Right forelimb (tissue), 1 donor: ENCODE results near the gene CDC42EP2.
"Not testable (repeated sequence)": the region's sequence is repeated elsewhere in the genome, so short reads cannot be mapped to it uniquely, and the experiment has no call there.

ENCODE experiments used
- DNase-seq: peaks from one replicate; pipeline ENCODE4 v3.0.0-alpha.2; 2018

CDC42EP2 gene

DNA sequence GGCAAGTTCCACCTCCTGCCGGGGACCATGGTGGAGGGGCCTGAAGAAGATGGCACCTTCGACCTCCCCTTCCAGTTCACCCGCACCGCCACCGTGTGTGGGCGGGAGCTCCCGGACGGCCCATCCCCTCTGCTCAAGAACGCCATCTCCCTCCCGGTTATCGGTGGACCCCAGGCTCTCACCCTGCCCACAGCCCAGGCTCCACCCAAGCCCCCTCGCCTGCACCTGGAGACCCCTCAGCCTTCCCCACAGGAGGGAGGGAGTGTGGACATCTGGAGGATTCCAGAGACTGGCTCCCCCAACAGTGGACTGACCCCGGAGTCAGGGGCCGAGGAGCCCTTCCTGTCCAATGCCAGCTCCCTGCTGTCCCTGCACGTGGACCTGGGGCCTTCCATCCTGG, 6.4 kb downstream of the CDC42EP2 start:
- DNase-seq, result no peak

DNA sequence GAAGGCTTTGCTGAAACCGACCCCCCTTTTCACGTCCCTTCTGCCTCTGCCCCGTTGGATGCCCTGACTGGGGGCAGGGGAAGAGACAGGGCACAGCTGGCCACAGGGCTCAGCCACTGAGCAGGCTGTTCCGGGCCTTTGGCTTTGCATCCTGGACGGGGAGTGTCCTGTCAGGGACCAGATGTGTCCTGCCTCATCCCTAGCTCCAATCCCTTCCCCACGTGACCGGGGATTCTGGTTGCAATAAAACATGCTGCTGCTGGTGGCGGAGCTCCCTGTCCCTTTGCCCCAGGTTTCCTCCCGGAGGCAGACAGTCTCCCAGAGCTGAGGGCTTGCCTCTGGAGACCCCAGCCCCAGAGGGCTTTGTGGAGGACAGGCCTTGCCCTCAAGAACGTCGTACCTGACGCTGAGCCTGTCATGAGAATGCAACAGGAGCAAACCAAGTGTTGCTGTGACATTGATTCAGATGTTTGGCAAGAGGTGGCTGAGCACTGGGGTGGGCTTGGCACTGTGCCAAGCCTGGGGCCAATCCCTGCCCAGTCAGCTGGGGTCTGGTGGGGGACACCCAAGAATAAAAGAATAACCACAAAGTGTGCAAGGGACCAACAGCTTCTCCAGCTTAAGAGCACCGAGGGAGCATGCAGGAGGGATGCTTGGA, 7.3 kb downstream of the CDC42EP2 start:
- no peak for DNase-seq

DNA sequence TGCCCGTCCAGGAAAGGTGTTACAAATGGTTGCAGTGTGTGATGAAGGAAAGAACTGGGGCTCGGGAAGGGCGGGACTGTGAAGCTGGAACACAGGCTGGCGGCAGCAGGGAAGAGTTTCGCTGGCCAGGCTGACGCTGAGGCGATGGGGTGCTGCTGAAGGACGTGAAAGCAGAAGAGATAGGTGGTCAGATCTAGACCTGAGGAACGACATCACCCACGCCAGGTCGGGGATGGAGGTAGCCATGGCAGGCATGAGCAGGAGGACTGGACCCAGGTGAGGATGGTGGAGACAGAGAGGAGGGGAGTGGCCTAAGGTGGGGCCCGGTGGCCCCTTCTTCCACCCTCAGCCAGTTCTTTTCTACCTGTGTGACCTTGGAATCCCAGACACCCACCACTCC, 9.1 kb downstream of the CDC42EP2 start:
- no peak for DNase-seq

DNA sequence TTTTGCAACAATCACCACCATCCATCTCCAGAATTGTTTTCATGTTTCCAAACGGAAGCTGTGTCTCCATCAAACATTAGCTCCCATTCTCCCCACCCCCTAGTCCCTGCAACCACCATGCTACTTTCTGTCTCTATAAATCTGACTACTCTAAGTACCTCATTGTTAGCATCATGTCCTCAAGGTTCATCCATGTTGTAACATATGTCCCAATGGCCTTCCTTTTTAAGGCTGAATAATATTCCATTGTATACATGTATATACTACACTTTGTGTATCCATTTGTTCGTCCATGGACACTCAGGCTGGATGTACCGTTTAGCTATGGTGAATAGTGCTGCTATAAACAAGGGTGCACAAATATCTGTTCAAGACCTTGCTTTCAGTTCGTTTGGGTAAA, 10.8 kb downstream of the CDC42EP2 start:
- DNase-seq, result no peak

GRCh38 chr11:65327021-65327420, 12.4 kb downstream of the CDC42EP2 start:
- no peak for DNase-seq

- DNase-seq, result no peak
Measured at GRCh38 chr11:65329478-65329877, 14.8 kb downstream of the CDC42EP2 start.

DNA sequence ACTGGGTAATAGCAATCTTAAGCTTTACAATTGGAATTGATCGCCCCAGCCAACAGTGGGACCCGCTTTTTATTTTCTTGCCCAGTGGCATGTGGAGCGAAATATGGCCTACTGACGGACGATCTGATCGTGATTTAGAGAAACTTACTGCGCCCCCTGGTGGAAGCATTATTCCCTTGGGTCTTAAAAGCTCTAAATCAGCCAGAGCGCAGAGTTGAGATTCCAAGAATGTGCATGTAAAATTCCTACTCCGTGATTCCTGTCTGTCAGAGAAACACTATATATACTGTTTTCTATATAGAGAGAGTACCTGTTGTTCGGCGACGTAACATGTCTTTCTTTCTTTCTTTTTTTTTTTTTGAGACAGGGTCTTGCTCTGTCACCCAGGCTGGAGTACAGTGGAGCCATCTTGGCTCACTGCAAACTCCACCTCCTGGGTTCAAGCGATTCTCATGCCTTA, 15.3 kb downstream of the CDC42EP2 start:
- peak; percentile 88 for DNase-seq

DNA sequence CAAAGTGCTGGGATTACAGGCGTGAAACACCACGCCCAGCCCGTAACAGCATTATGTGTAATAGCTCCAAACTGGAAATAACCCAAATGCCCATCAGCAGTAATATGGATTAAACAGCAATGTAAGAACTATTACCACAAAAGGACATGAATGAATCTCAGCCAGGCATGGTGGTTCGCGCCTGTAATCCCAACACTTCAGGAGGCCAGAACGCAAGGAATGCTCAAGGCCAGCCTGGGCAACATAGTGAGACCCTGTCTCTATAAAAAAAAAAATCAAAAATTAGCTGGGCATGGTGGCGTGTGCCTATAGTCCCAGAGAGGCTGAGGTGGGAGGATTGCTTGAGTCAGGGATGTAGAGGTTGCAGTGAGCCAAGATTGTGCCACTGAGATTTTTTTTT, 15.9 kb downstream of the CDC42EP2 start:
- DNase-seq, result no peak

- not testable (repeated sequence) for DNase-seq
Measured at GRCh38 chr11:65332591-65332990, 17.9 kb downstream of the CDC42EP2 start.

- no peak for DNase-seq
Measured at GRCh38 chr11:65334696-65335295, 20.1 kb downstream of the CDC42EP2 start.

- no peak for DNase-seq
Measured at GRCh38 chr11:65338676-65339075, 24.0 kb downstream of the CDC42EP2 start.

GRCh38 chr11:65340226-65340625, 25.6 kb downstream of the CDC42EP2 start:
- DNase-seq, result no peak

DNA sequence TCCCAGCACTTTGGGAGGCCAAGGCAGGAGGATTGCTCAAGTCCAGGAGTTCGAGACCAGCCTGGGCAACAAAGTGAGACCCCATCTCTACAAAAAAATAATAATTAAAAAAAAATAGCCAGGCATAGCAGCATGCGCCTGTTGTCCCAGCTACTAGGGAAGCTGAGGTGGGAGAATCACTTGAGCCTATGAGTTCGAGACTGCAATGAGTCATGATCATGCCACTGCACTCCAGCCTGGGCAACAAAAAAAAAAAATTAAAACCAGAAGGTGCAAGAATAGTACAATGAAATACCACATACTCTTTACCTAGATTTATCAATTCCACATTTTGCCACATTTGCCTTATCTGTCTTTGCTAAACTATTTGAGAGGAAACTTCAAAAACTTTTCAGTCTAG, 27.2 kb downstream of the CDC42EP2 start:
- DNase-seq, result no peak

GRCh38 chr11:65351511-65351910, 36.8 kb downstream of the CDC42EP2 start:
- DNase-seq, result no peak

- DNase-seq, result no peak
Measured at GRCh38 chr11:65352783-65353182, 38.1 kb downstream of the CDC42EP2 start.

- DNase-seq, result no peak
Measured at GRCh38 chr11:65353376-65353775, 38.7 kb downstream of the CDC42EP2 start.

- no peak for DNase-seq
Measured at GRCh38 chr11:65353900-65354264, 39.2 kb downstream of the CDC42EP2 start.

GRCh38 chr11:65354265-65355012, 39.8 kb downstream of the CDC42EP2 start, which contains the start of gene TIGD3:
Gene TIGD3, plus strand, starts transcription at chr11:65354751. Its CDS starts 1,058 bp downstream, at chr11:65355809.
- peak; percentile 99 for DNase-seq

- no peak for DNase-seq
Measured at GRCh38 chr11:65355013-65355775, 40.5 kb downstream of the CDC42EP2 start.

GRCh38 chr11:65355776-65356393, 41.2 kb downstream of the CDC42EP2 start:
- DNase-seq, result no peak

GRCh38 chr11:65356394-65356972, 41.8 kb downstream of the CDC42EP2 start:
- DNase-seq, result no peak

DNA sequence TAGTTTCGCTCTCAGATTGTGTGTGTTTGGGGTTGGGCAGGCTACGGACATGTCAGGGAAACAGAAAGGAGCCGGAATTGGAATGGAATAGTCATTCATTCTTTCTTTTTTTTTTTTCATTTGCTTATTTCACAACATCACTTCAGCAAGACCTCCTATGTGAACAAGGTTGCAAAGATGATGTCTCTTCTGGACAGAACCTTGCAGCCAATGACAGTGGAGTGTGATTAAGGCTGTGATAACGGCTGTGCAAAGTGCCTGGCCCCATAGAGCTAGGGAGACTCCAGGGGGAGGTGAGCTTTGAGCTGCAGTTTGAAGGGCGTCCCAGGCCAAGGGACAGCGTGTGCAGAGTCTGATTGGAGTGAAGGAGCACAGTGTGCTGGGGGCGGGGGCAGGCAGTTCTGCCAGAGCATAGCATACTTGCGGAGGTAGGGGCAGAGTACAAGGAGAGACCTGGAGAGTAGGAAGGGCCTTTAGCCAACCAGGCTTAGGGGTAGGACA, 43.2 kb downstream of the CDC42EP2 start:
- no peak for DNase-seq
